ENCODE measurements around the gene KCMF1.
A peak's percentile ranks its signal among the peaks of the same experiment; 100 is the strongest.
"Not testable (repeated sequence)": the region's sequence is repeated elsewhere in the genome, so short reads cannot be mapped to it uniquely, and the experiment has no call there.

KCMF1 gene

DNA sequence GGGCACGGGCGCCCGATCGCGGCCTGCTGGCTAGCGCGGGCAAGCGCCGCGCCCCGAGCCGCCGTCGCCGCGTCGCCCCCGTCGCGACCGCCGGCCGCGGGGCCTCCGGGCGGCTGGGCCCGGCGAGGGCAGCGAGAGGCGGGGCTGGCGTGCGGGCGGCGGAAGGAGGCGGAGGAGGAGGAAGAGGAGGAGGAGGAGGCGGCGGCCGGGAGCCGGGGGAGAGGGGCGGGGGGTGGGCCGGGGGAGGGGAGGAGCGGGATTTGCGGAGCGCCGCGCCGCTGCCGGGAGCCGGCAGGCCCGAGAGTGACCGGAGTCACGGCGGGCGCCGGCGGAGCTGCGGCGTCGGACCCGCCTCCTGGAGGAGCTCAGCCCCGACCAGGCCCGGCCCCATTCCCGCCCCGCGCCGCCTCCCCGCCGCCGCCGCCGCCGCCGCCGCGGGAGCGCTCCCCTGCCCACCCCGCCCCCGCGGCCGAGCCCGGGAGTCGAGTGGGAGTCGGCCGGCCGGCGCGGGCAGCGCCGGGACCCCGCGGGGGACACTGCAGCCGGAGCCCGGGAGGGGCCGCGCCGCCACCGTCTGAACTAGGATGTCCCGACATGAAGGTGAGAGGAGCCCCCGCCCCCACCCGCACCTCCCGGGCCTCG lies at the start of gene KCMF1:
KCMF1 (plus strand) TSS at position 294 of the 642 bp plus-strand sequence; CDS start at position 585, 291 bp downstream.
- peak; percentile 79 for DNase-seq

DNA sequence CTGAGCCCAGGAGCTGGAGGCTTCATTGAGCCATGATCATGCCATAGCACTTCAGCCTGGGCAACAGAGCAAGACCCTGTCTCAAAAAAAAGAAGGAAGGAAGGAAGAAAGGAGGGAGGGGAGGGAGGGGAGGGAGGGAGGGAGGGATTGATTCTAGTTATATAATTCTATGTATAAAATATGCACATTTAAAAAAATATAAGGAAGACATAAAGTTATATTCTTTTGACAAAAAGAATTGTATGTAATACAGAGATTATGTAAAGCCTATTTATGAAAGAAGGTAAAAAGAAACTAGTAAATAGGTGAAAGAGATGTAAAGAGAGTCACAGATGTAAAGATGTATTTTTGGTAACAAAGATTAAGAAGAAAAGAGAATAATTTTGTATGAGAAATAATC lies 48.0 kb upstream of the KCMF1 start:
- DNase-seq: no peak

DNA sequence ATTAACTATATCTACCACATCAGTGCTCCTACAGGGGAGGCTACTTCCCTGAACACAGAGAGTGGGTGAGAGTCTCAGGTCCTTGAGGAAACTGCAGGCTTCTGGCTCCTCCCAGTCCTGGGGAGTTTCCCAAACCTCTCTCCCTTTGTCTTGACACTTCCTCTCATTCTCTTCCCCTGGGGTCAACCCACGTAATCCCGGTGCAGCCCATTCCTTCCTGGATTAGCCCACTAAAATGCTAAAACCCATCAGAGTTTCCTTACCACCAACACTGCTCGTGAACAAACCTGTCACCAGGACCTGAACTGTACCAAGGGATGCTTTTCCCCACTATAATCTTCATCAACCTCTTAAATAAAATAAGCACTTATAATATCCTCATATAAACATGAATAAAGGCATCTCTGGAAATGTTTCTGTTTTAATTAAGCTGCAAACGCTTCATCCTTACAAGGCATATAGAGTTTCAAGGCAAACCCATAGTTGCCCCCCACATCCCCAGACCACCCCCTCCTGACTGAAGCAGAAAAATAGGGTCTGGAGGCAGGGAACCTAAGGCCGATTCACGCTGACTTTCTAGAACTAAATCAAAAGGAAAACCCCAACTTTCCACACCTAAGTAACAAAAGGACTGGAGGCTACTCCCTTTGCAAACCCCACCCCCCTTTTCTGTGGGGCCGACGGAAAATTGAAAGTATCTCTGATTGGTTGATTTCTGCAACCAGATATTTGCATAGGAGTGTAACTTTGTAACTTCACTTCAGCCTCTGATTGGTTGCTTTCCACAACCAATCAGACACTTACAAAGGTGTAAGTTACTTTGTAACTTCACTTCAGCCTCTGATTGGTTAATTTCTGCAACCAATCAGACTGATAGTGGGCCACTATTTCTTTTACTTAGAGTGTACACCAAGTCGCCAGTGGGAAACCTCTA lies 46.5 kb upstream of the KCMF1 start:
- DNase-seq: no peak

DNA sequence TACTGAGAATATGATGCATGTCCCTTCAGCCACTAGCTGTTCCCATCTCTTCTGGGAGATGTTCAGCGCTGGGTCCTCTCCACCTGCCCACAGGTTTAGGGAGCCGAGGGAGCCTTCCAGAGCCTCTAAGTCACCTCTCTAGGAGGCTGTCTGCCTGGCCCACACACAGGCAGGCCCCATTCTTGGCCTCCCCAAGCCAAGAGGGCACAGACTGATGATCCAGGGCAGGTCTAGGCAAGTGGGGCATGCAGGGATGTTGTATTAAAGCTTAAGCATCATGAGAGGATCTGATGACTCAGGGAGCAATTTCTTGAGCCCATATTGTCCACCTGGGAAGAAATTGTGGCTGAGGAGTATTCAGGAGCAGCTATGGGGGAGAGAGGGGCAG lies 45.6 kb upstream of the KCMF1 start:
- DNase-seq: no peak

DNA sequence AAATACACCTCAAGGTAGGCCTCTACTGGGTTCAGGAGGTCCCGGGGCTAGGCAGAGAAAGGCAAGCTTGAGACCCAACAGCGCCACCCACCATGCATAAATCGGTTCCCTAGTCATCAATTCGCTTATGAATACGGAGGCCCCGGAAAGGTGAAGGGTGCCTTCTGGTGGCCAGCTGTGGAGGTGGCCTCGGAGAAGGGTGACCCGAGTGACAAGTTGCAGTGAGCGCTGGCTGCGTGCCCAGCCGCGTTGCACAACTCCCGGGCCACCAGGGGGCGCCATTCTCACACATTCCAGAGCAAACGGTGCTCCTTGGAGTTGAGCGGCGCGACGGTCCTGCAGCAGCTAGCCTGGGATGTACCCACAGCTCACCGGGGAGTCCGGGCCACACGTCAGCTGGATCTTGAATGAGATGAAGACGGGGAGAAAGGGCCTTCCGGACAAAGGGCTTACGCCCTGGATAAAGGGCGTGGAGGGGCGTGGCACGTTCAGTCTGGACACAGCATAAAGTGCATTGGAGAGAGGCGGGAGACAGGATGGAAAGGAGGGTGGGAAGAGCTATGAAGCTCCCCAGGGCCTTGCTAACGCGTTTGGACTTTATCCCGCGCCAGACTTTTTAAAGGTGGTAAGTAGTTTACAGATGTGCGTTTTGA lies 45.1 kb upstream of the KCMF1 start:
- DNase-seq: peak; percentile 100

DNA sequence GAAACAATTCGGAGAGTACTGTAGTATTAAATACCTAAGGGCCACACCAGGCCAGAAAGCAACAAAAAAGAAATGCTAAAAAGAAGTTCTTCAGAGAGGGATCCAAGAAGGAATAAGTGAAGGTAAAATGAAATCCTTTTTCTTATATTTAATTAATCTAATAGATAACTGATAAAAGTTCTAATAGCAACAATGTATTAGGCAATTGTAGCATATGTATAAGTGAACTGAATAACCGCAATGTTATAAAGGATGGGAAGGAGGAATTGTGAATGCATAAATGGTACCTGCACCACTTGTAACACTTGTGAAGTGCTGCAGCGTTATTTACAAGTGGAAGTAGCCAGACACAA lies 43.7 kb upstream of the KCMF1 start:
- DNase-seq: no peak

DNA sequence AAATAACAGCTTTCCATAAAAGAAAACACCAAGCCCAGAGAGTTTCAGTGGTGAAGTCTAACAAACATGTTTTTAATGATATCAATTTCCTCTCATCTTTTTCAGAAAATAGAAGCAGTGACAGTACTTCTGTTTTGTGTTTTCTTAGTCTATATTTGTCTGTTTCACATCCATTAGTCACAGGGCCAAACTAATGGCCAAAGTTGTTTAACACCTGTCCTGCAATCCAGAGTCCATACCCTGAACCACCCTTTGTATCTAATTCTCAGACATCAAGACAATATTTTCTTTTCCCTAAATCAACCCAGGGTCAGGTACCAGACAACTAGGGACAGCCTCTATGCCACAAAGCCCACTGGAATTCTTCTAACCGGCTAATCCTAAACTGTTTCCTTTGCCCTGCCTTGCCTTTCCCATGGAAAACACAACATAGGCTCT lies 39.6 kb upstream of the KCMF1 start:
- no peak for DNase-seq

DNA sequence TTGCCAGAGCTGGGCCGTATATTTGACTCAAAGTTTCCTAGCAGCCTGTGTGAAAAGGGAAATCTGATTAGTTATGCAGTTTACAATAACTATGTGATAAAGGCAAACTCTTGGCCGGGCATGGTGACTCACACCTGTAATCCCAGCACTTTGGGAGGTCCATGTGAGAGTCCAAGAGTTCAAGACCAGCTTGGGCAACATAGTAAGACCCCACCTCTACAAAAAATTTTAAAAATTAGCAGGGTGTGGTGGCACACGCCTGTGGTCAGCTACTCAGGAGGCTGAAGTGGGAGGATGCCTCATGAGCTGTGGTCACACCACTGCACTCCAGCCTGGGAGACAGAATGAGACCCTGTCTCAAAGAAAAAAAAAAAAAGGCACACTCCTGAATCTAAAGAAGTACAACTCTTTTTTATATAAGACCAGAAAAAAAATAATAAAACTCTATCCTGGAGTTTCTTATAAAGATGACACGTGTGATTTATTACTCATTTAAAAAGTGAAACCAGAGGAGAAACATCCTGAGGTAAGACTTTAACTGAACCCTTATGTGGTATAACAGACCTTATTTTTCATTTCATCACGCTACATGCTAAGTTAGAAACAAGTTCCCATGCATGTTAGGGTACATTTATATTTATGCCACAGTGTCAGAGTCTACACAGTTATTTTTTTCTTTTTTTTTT lies 32.6 kb upstream of the KCMF1 start:
- DNase-seq: peak; percentile 41

DNA sequence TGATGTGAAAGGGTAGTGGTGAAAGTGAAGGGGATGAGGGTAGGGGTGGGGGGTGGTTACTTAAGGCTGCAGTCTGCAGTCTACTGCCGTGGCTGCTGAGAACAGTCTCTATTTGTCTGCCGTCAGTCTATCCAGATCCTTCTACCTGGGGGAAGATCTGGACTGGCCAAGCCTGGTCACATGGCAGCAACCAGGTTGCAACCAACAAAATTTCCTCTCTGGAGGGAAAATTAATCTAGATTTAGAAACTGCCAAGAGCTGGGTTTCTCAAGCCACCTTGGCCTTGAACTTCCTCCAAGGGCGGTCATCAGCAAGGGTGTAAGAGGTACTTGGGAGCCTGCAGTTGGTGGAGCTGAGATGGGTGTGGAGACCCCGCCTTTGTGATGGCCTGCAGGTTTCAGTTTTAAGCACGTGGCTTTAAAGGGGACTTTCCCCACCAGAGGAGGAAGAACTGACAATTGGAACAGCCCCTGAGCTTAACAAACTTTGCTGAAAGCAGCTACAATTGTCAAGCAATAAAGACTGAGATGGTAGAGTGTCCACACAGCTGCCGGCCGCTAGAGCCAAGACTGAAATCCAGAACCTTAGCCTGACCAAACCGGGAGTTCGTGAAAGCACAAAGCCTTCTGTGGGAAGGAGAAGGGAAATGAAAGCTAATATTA lies 31.4 kb upstream of the KCMF1 start:
- peak; percentile 44 for DNase-seq

DNA sequence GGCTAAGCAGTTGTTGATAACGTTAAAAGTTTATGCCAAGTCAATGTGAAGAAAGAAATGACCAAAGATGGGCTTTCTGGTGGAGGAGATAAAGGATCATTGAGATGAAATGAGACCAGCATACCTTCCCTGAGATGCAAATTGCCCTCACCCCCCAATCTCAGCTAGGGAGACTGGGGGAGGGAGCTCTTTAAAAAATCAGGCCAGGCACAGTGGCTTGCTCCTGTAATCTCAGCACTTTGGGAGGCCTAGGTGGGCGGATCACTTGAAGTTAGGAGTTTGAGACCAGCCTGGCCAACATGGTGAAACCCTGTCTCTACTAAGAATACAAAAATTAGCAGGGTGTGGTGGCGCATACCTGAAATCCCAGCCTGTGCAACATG lies 30.9 kb upstream of the KCMF1 start:
- no peak for DNase-seq

DNA sequence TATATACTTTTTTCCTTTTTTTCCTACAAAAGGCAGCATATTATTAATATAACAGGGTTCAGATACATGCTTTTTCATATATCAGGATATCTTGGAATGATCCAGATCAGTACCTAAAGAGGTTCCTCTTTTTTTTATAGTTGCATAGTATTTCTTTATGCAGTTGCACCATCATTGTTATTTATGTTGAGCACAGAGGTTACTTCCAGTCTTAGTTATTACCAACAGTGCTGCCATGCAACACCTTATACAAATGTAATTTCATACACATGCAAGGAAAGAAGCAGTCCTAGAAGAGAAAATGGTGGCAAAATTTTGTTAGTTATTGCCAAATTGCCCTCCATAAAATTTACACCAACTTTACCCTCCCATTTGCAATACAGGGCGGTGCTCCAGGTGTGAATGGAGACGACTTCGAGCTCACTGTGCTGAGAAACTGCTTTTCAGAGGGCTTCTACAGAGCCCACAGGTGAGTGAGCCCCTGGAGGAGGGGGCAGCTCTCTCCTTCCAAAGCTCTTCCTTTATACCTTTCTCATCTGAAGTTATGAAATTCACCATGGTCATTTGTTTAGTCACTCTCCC lies 30.0 kb upstream of the KCMF1 start:
- no peak for DNase-seq

DNA sequence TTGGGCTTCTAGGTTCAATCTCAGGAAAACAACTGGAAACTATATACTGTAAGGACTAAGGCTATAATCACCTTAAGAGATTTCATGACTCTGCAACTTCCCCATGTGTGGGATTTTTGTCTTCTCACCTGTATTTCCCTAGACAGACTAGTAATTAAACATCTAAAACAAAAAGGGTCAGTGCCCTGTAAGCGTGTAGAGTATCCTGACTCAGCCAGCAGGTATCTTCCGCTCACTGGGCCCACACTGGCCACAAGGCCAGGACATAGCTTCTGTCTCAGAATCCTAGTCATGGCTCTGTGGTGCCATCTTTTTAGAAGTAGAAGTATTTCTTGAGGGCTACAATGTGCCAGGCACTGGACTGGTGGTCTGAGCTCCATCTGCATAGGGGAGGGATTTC lies 28.8 kb upstream of the KCMF1 start:
- no peak for DNase-seq

DNA sequence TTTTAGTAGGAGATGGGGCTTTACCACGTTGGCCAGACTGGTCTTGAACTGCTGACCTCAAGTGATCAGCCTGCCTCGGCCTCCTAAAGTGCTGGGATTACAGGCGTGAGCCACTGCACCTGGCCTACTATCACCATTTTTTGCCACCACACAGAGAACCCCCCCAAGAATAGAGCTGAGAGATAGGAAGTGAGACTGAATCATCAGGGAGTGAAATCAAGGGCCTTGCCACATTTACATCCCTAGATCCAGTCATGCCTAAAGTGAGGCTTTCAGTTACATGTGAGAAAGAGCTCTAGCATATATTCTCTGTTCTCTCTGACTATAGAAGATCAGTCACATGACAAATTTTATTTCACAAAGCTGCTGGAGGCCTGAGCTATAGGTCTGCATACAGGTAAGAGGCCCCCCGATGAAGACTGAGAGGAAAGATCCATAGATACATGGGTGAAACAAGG lies 28.0 kb upstream of the KCMF1 start:
- DNase-seq: no peak

DNA sequence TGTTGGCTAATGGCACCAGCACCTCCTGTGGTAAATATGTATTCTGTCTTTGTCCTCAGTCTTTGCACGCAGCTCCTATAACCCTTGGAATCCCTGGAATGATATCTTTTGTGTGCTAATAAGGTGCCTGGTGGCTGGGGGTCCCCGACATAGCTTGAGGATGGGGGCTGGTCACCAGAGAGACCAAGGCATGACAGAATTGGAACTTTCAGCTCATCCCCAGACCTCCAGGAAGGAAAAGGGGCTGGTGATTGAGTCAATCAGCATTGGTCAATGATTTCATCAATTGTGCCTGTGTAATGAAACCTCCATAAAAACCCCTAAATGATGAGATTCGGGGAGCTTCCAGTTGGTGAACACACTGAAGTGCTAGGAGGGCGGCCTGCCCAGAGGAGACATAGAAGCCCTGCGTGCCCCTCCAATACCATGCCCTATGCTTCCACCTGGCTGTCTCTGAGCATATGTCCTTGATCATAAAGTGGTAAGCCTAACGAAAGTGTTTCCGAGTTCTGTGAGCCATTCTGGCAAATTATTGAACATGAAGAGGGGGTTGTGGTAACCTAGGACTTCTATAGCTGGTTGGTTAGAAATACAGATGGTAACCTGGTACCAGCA lies 26.6 kb upstream of the KCMF1 start:
- DNase-seq: no peak

DNA sequence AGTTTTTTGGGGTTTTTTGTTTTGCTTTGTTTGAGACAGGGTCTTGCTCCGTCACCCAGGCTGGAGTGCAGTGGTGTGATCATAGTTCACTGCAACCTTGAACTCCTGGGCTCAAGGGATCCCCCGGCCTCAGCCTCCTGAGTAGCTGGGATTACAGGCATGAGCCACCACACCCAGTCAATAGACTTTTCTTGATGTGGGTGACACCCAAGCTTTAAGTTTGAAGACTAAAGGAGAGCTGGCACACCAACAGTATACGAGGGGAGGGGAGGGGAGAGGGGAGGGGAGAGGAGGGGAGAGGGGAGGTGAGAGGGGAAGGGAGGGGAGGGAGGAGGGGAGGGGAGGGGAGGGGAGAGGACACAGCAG lies 25.1 kb upstream of the KCMF1 start:
- not testable (repeated sequence) for DNase-seq

DNA sequence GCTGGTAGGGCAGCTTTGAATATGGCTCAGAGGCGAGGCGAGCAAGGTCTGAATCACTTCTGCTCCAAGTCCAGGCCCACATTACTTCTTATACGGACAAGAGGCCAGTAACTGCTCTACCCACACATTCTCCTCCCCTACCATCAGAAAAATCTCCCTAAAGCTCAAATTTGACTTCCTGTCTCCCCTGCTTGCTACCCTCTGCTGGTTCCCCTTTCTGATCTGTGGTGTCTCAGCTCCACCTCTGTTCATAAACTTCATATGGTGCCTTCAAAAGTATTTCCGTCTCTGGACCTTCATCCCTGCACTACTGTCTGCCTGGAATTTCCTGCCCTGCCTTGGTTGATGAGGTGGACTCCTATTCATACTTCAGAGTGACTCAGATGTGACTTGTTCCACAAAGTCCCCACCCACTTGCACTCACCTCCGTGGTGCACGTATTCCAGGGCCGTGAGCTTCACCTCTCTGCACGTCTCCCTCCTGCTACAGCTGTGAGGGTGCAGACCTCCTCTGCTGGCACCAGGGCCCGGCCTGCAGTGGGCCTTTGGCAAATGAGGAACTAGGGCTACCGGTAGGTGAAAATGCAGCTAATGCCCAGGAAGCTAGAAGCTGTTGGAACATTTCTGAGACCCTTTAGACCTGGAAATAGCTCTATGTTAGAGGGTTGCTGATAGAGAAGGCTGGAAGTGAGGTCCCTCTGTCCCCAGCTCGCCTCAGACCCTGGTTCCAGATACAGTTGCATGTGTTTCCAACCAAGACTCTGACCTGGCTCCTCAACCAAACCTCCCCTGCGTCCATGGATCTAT lies 24.6 kb upstream of the KCMF1 start:
- peak; percentile 63 for DNase-seq

DNA sequence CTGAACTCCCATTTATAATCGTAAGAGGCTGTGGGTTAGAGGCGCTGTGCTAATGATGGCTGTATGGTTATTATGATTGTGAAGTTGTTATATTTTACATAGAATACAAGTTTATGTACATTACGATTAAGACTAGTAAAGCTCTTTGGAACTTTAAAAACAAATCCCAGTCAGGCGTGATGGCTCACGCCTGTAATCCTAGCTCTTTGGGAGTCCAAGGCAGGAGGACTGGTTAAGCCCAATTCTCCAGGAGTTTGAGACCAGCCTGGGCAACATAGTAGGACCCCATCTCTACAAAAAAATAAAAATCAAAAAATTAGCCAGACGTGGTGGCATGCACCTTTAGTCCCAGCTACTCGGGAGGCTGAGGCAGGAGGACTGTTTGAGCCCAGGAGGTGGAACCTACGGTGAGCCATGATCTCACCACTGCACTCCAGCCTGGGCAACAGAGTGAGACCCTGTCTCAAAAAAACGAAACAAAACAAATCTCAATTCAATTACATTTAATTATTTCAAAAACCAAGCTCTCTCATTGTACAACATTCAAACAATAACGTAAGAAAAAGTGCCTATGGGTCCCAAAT lies 23.9 kb upstream of the KCMF1 start:
- no peak for DNase-seq

DNA sequence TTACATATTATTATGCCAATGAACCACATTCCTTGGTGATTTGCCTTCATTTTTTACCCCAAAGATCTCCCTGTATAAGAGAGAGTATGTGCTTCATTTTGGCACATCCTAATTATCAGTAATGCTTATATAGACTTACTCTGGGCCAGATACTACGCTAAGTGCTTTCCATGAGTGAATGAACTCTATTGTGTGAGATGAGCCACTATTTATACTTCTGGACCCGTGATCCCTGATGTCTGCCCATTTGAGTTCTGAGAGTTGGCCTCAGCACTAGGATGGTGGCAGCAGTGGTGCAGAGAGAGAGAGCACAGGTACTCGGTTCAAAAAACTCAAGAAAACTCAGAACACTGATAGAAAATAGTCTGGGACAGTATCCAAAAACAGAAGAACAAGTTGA lies 17.4 kb upstream of the KCMF1 start:
- no peak for DNase-seq

DNA sequence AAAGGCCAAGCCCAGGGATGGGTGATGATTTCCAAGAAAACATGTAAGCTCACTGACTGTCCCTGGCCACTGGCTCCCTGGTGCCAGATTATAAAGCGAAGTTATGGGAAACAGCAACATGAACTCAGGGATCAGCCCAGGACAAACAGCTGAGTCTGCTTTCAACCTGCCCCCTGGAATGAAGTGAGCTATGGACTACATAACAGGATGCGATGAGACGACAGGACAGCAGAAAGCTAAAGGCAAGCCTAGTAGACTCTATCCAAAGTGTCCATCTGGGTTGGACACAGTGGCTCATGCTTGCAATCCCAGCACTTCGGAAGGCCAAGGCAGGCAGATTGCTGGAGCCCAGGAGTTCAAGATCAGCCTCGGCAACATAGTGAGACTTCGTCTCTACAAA lies 16.6 kb upstream of the KCMF1 start:
- DNase-seq: no peak

Measured in stimulated activated CD4-positive, alpha-beta T cell treated with anti-CD3 and anti-CD28 coated beads, Interleukin-12 subunit alpha, Interleukin-12 subunit beta, amount 100 ng/mL, for 4 hours (primary cell).